ENCODE results near the gene HEG1.
A peak's percentile ranks its signal among the peaks of the same experiment; 100 is the strongest.

DNA sequence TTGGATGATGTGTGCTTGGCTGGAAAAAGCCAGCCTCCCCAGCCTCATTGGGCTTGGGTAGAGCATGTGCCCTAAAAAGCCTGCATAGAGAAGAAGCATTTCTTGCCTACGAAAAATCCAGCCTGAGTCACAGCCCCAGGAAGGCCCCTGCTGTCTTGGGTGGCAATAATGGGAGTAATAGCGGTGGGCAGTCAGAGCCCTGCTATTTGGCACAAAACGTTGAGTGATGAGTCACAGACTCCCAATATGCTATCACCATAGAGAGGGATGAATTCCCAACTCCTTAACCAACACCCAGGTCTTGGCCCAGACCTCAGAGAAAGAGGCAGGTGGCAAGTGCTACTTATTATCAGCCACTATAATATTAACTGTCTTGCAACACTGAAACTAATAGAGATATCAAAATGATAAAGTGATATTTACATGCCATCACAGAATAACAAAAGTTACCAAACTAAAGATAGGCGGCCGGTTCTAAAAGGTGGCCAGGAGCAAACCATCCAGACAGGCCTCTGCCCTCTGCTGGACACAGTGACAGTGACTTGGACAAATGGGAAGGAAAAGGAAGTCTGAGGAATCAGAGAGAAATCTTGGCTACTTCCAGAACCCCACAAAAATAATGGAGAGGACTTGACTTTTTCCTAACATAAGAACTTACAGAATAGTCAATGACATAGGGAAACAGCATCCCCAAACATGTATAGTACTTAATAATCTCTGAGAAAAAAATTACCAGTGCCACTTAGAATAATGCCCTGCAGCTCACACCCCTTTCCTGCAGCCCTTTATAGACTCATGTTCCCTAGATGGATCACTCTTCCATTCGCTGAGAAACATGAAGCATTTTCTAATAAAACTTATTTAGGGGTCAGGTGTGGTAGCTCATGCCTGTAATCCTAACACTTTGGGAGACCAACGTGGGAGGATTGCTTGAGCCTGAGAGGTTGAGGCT lies 69.3 kb downstream of the HEG1 start:
- TF ChIP-seq, protein P1, sequence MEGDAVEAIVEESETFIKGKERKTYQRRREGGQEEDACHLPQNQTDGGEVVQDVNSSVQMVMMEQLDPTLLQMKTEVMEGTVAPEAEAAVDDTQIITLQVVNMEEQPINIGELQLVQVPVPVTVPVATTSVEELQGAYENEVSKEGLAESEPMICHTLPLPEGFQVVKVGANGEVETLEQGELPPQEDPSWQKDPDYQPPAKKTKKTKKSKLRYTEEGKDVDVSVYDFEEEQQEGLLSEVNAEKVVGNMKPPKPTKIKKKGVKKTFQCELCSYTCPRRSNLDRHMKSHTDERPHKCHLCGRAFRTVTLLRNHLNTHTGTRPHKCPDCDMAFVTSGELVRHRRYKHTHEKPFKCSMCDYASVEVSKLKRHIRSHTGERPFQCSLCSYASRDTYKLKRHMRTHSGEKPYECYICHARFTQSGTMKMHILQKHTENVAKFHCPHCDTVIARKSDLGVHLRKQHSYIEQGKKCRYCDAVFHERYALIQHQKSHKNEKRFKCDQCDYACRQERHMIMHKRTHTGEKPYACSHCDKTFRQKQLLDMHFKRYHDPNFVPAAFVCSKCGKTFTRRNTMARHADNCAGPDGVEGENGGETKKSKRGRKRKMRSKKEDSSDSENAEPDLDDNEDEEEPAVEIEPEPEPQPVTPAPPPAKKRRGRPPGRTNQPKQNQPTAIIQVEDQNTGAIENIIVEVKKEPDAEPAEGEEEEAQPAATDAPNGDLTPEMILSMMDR (IDR thresholded peaks at IDR 0.05; ENCODE audit: low read depth, low read length) = peak; percentile 29
- TF ChIP-seq POLR2A (IDR thresholded peaks at IDR 0.05; ENCODE audit: extremely low read depth, insufficient read length) (no peak), MYC (IDR thresholded peaks at IDR 0.05; ENCODE audit: low read depth, low read length) (no peak)
- TF ChIP-seq, protein P2, sequence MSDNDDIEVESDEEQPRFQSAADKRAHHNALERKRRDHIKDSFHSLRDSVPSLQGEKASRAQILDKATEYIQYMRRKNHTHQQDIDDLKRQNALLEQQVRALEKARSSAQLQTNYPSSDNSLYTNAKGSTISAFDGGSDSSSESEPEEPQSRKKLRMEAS (IDR thresholded peaks at IDR 0.05; ENCODE audit: low read depth, low read length) = no peak

Measured in NB4 (cell line).